DOHH2 (cell line): Measurements from ENCODE around the gene FHOD3.
A peak's percentile ranks its signal among the peaks of the same experiment; 100 is the strongest.

Source experiments
- EZH2phosphoT487 ChIP-seq: fragments of 200-600 bp; sonication (generic); IDR thresholded peaks from 2 replicates; pipeline ENCODE4 v1.6.1; 2017; ENCODE audit warnings: borderline replicate concordance, mild to moderate bottlenecking, antibody characterized with exemption, low read length, moderate library complexity, mixed read lengths
- TF ChIP-seq, protein P1 (sequence below): fragments of 200-600 bp; sonication (generic); IDR thresholded peaks from one replicate; pipeline ENCODE4 v1.5.1; 2014; ENCODE audit warnings: antibody characterized with exemption, mild to moderate bottlenecking, low read depth, low read length; ENCODE audit not compliant: poor library complexity, severe bottlenecking

DNA sequence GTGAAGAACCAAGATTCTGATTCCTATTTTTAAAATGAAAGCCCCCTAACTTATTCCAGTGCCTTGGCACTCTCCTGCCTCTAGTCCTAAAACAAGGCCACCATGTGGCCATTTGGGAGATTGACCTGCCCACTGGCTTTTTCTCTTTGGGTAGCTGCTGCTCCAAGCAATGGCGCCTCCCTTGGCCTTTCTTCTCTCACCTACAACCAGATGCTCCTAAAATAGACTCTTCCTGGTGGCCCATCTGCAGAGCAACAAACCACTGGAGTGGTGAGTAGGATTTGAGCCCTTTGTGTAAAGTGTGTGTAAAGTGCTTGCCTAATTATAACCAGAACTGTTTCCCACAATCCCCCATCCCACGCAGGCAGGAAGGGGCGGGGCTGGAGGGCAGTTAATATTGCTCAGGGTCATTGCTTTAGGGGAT lies 114.2 kb downstream of the FHOD3 start:
- TF ChIP-seq, protein P1, sequence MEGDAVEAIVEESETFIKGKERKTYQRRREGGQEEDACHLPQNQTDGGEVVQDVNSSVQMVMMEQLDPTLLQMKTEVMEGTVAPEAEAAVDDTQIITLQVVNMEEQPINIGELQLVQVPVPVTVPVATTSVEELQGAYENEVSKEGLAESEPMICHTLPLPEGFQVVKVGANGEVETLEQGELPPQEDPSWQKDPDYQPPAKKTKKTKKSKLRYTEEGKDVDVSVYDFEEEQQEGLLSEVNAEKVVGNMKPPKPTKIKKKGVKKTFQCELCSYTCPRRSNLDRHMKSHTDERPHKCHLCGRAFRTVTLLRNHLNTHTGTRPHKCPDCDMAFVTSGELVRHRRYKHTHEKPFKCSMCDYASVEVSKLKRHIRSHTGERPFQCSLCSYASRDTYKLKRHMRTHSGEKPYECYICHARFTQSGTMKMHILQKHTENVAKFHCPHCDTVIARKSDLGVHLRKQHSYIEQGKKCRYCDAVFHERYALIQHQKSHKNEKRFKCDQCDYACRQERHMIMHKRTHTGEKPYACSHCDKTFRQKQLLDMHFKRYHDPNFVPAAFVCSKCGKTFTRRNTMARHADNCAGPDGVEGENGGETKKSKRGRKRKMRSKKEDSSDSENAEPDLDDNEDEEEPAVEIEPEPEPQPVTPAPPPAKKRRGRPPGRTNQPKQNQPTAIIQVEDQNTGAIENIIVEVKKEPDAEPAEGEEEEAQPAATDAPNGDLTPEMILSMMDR: peak; percentile 36
- TF ChIP-seq EZH2phosphoT487: no peak
